Endothelial cell of umbilical vein (primary cell): ENCODE results near the gene C11orf71. TPM values are rescaled to one million over a fixed set of nuclear protein-coding genes. Genes with fewer than 3 reads are reported as not detected.

Experiments
- BruUV-seq: library from RNA; stranded (reverse); fragments of 400-500 nt; replicated peaks from 2 replicates; lab custom pipeline; 2021; lab: Mats Ljungman, UMichigan
- CTCF ChIA-PET: fragments of 300-600, 350-600 bp; sonication (Branson Sonifier 250); formaldehyde crosslinking; loops from one replicate; lab custom pipeline; 2021; ENCODE audit warnings: antibody characterized with exemption, inconsistent platforms; lab: Charles Lee
- POLR2A ChIA-PET: fragments of 300-600, 350-600 bp; sonication (Branson Sonifier 250); formaldehyde crosslinking; loops from one replicate; lab custom pipeline; 2021; ENCODE audit warnings: antibody characterized with exemption, inconsistent platforms; lab: Charles Lee
- DNase-seq: peaks from one replicate; pipeline ENCODE4 v3.0.0-alpha.2; 2011; ENCODE audit warnings: low read depth, low spot score
- FAIRE-seq: peaks from 2 replicates; lab custom pipeline; 2011; peaks lifted over from hg19 to GRCh38; lab: Jason Lieb, UNC
- H2AFZ ChIP-seq: 2 replicates; pipeline ENCODE4 v1.6.0; 2012; ENCODE audit warnings: low read depth, low read length, control low read depth, inconsistent platforms
- H3K27ac ChIP-seq: 2 replicates; pipeline ENCODE4 v1.5.1; 2011; ENCODE audit warnings: low read depth, mild to moderate bottlenecking, control low read depth, low read length, moderate library complexity; ENCODE audit not compliant: insufficient read depth
- H3K27me3 ChIP-seq, 2 experiments: 2 replicates each; pipeline versions ENCODE4 v1.6.0 to v1.6.1; 2011; ENCODE audit warnings: low read length in 2 of 2, mixed read lengths in 1 of 2; ENCODE audit not compliant: control insufficient read depth in 2 of 2, insufficient read depth in 2 of 2
- H3K36me3 ChIP-seq, 2 experiments: 2 replicates in 1 of 2; 3 replicates in 1 of 2; pipeline ENCODE4 v1.5.1; 2011; ENCODE audit warnings: low read length in 2 of 2, mild to moderate bottlenecking in 1 of 2, moderate library complexity in 1 of 2; ENCODE audit not compliant: control insufficient read depth in 2 of 2, insufficient read depth in 2 of 2; ENCODE audit errors: extremely low read depth in 1 of 2
- H3K4me1 ChIP-seq: 3 replicates; pipeline ENCODE4 v1.5.1; 2011; ENCODE audit warnings: mild to moderate bottlenecking, low read length; ENCODE audit not compliant: control insufficient read depth, insufficient read depth; ENCODE audit errors: extremely low read depth
- H3K4me2 ChIP-seq: 2 replicates; pipeline ENCODE4 v1.6.1; 2011; ENCODE audit warnings: low read length, control low read depth, mixed read lengths; ENCODE audit not compliant: insufficient read depth
- H3K4me3 ChIP-seq, 3 experiments: fragments of 200-600 bp in 1 of 3; sonication (generic), shearing (Covaris generic) in 1 of 3; replicated peaks in 1 of 3; 2 replicates each; pipeline ENCODE4 v1.5.1; 2011 to 2016; ENCODE audit warnings: control low read depth in 3 of 3, low read length in 3 of 3, mild to moderate bottlenecking in 2 of 3, inconsistent platforms in 1 of 3, low read depth in 1 of 3, moderate library complexity in 1 of 3; ENCODE audit not compliant: insufficient read depth in 1 of 3
- H3K79me2 ChIP-seq: 2 replicates; pipeline ENCODE4 v1.6.0; 2012; ENCODE audit warnings: low read length, inconsistent platforms; ENCODE audit not compliant: control insufficient read depth, insufficient read depth
- H3K9ac ChIP-seq: replicated peaks from 2 replicates; pipeline ENCODE3; 2011; ENCODE audit warnings: low read length, control low read depth; ENCODE audit not compliant: insufficient read depth; ENCODE audit errors: extremely low read depth
- H3K9me1 ChIP-seq: replicated peaks from 3 replicates; pipeline ENCODE4 v1.6.0; 2011; ENCODE audit warnings: mild to moderate bottlenecking, low read length; ENCODE audit not compliant: control insufficient read depth, insufficient read depth; ENCODE audit errors: extremely low read depth
- H3K9me3 ChIP-seq: replicated peaks from 2 replicates; pipeline ENCODE4 v1.5.1; 2012; ENCODE audit warnings: low read length, inconsistent platforms; ENCODE audit not compliant: control insufficient read depth, insufficient read depth
- H4K20me1 ChIP-seq: replicated peaks from 2 replicates; pipeline ENCODE3; 2011; ENCODE audit warnings: mild to moderate bottlenecking, low read length; ENCODE audit not compliant: control insufficient read depth, insufficient read depth; ENCODE audit errors: extremely low read depth
- CTCF ChIP-seq, 2 donors: IDR thresholded peaks; 1 replicate in 1 of 2; 2 replicates in 1 of 2; pipeline ENCODE4 v1.5.1; 2011; ENCODE audit warnings: low read length in 2 of 2, mild to moderate bottlenecking in 2 of 2, moderate library complexity in 2 of 2, control low read depth in 1 of 2, inconsistent platforms in 1 of 2, low read depth in 1 of 2; ENCODE audit not compliant: insufficient read depth in 1 of 2; ENCODE audit errors: extremely low read depth in 1 of 2
- FOS ChIP-seq: IDR thresholded peaks from 2 replicates; pipeline ENCODE4 v1.6.1; 2011; ENCODE audit warnings: mild to moderate bottlenecking, low read length, moderate library complexity, borderline replicate concordance; ENCODE audit not compliant: insufficient read depth
- GATA2 ChIP-seq: IDR thresholded peaks from 2 replicates; pipeline ENCODE4 v1.7.0; 2011; ENCODE audit warnings: low read depth, mild to moderate bottlenecking, moderate library complexity, mixed read lengths, low read length; ENCODE audit not compliant: insufficient read length, insufficient read depth
- JUN ChIP-seq: IDR thresholded peaks from 2 replicates; pipeline ENCODE4 v1.6.1; 2011; ENCODE audit warnings: borderline replicate concordance, low read depth; ENCODE audit not compliant: insufficient read length, insufficient read depth
- POLR2A ChIP-seq: IDR thresholded peaks from 2 replicates; pipeline ENCODE4 v1.6.1; 2012; ENCODE audit warnings: low read depth, mild to moderate bottlenecking, control low read depth, low read length
- POLR2AphosphoS5 ChIP-seq: IDR thresholded peaks from 2 replicates; pipeline ENCODE4 v1.6.1; 2012; ENCODE audit warnings: low read depth, mild to moderate bottlenecking, control low read depth, low read length, moderate library complexity; ENCODE audit not compliant: insufficient read depth
- dilution Hi-C: fragments of 300-500 bp; cut with MboI; formaldehyde crosslinking; loops from one replicate; pipeline ENCODE4 v1.15.0; 2019; ENCODE audit warnings: low sequenced_read_pairs; ENCODE audit not compliant: extremely low pct_ligation_motif_present
- intact Hi-C: fragments of 100-400 bp; cut with micrococcal nuclease; formaldehyde crosslinking; loops from one replicate; pipeline ENCODE4 v1.10.0; 2022
- polyA plus RNA-seq, 4 experiments: library from polyadenylated mRNA; depleted of rRNA in 3 of 4; stranded (reverse) in 3 of 4; unstranded in 1 of 4; fragments of >200 nt; gene quantifications; 2 replicates each; pipeline versions ENCODE4 v1.2.1 to v1.2.3, GENCODE V29; 2011 to 2012; ENCODE audit warnings: missing spikeins in 1 of 4
- total RNA-seq: library from RNA; stranded (reverse); gene quantifications from 2 replicates; pipeline ENCODE4 v1.2.3, GENCODE V29; 2021
- TF ChIP-seq, protein P1 (sequence below): IDR thresholded peaks from 2 replicates; pipeline ENCODE4 v1.6.1; 2011; ENCODE audit not compliant: insufficient read depth, insufficient read length

C11orf71 gene
- total and polyA plus RNA-seq, 2 donors (not counting 3 experiments of a cell fraction or from before 2014, with no cell fraction given) = 4.0 to 6.9 TPM

GRCh38 chr11:114440121-114440860 lies 40.0 kb upstream of the C11orf71 start:
- Histone ChIP-seq H3K79me2 (peaks cover 55% of the 10 kb centered on the region), H3K36me3 (peaks cover 0 to 8% of the 10 kb centered on the region in 2 experiments), H3K9me3 (no peaks in the 10 kb centered on the region), H3K27me3 (no peaks in the 10 kb centered on the region), H3K27ac (peak overlapping the region; percentile 36), H3K9me1 (no peaks in the 10 kb centered on the region), H2AFZ (peak overlapping the region; percentile 36), H3K4me2 (peak overlapping the region; percentile 94), H3K4me1 (peaks cover 23% of the 10 kb centered on the region), H3K4me3 (peak overlapping the region; percentile 49 to 97 (median 83)), H4K20me1 (no peaks in the 10 kb centered on the region), H3K9ac (peak overlapping the region; percentile 54)
- TF ChIP-seq GATA2 = peak; percentile 18
- TF ChIP-seq POLR2AphosphoS5 = no peak
- no peak for TF ChIP-seq CTCF (IDR thresholded peaks at IDR 0.05; ENCODE audit: extremely low read depth in 1 of 2, insufficient read depth in 1 of 2, low read depth in 1 of 2, low read length in 2 of 2)
- no peak for TF ChIP-seq POLR2A
- TF ChIP-seq, protein P1, sequence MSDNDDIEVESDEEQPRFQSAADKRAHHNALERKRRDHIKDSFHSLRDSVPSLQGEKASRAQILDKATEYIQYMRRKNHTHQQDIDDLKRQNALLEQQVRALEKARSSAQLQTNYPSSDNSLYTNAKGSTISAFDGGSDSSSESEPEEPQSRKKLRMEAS = no peak
- no peak for TF ChIP-seq JUN
- no peak for TF ChIP-seq FOS
- dilution Hi-C loops = no loop called here
- BruUV-seq = TSS peak; percentile 35
- no peak for DNase-seq
- FAIRE-seq = peak; percentile 33
- CTCF ChIA-PET = interaction anchor here (0.9 to 1.5 kb wide), 5 partner anchors 10 to 159 kb away, joined by 3 to 7 read pairs (median 4); no protein-coding TSS in a partner anchor
- intact Hi-C loops = loop anchor here (1.0 kb wide), 1 partner anchor 92 kb away; no protein-coding TSS in a partner anchor
- POLR2A ChIA-PET = no interaction called here
